ENCODE data around the gene PNPLA3.

The PNPLA3 gene

GRCh38 chr22:43887391-43887790 lies 36.2 kb upstream of the PNPLA3 start:
- Histone ChIP-seq H3K27me3 (ENCODE audit: insufficient read depth, low read length, poor library complexity, severe bottlenecking) (no peaks in the 10 kb centered on the region), H3K9me2 (replicated peaks; ENCODE audit: low read depth, low read length) (no peaks in the 10 kb centered on the region), H3K79me2 (ENCODE audit: insufficient read depth, low read length) (no peaks in the 10 kb centered on the region), H3K36me3 (ENCODE audit: insufficient read depth, low read length) (no peaks in the 10 kb centered on the region), H3K4me2 (ENCODE audit: low read depth, low read length, poor library complexity, severe bottlenecking) (no peak overlapping the region), H3F3A (ENCODE audit: low read depth) (no peaks in the 10 kb centered on the region), H3K4me3 (ENCODE audit: low read length, poor library complexity, severe bottlenecking) (no peak overlapping the region), H2AFZ (ENCODE audit: low read length) (no peak overlapping the region), H4K20me1 (ENCODE audit: insufficient read depth, low read length, poor library complexity, severe bottlenecking) (no peaks in the 10 kb centered on the region), H3K9ac (ENCODE audit: low read depth, low read length, poor library complexity, severe bottlenecking) (no peak overlapping the region), H3K4me1 (ENCODE audit: insufficient read depth, low read length, poor library complexity, severe bottlenecking) (no peaks in the 10 kb centered on the region), H3K9me3 (ENCODE audit: insufficient read depth, low read depth, low read length) (no peaks in the 10 kb centered on the region)
- no peak for TF ChIP-seq EZH2phosphoT487 (IDR thresholded peaks at IDR 0.05; ENCODE audit: borderline replicate concordance)
- no peak for TF ChIP-seq CTCF (conservative IDR thresholded peaks at IDR 0.05; ENCODE audit: low read length)

DNA sequence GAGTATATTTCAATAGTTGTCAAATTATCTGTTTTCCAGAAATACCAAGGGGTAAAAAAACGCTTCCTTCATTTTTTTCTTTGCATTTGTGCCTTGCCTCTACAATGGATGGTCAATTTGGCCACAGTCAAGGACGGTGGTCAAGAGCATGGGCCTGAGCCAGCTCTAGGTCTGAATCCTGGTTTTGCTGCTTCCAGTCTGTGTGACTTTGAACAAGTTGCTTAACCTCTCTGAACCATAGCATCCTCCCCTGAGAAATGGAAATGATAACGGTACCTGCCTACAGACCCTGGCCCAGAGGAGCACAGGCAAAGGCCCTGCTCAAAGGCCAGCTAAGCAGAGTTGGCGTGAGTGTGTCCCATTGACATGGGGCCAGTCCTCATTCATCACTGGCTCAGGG lies 34.9 kb upstream of the PNPLA3 start:
- no peaks in the 10 kb centered on the region for H3F3A ChIP-seq (ENCODE audit: low read depth)
- no peaks in the 10 kb centered on the region for H4K20me1 ChIP-seq (ENCODE audit: insufficient read depth, low read length, poor library complexity, severe bottlenecking)
- no peak overlapping the region for H3K4me3 ChIP-seq (ENCODE audit: low read length, poor library complexity, severe bottlenecking)
- H3K4me1 ChIP-seq (ENCODE audit: insufficient read depth, low read length, poor library complexity, severe bottlenecking): no peaks in the 10 kb centered on the region
- H3K9me3 ChIP-seq (ENCODE audit: insufficient read depth, low read depth, low read length): no peaks in the 10 kb centered on the region
- no peak overlapping the region for H2AFZ ChIP-seq (ENCODE audit: low read length)
- no peaks in the 10 kb centered on the region for H3K9me2 ChIP-seq (replicated peaks; ENCODE audit: low read depth, low read length)
- no peak overlapping the region for H3K4me2 ChIP-seq (ENCODE audit: low read depth, low read length, poor library complexity, severe bottlenecking)
- no peaks in the 10 kb centered on the region for H3K27me3 ChIP-seq (ENCODE audit: insufficient read depth, low read length, poor library complexity, severe bottlenecking)
- no peak overlapping the region for H3K9ac ChIP-seq (ENCODE audit: low read depth, low read length, poor library complexity, severe bottlenecking)
- H3K79me2 ChIP-seq (ENCODE audit: insufficient read depth, low read length): no peaks in the 10 kb centered on the region
- no peaks in the 10 kb centered on the region for H3K36me3 ChIP-seq (ENCODE audit: insufficient read depth, low read length)
- TF ChIP-seq CTCF (conservative IDR thresholded peaks at IDR 0.05; ENCODE audit: low read length) (no peak), EZH2phosphoT487 (IDR thresholded peaks at IDR 0.05; ENCODE audit: borderline replicate concordance) (no peak)

GRCh38 chr22:43889201-43889859 lies 34.3 kb upstream of the PNPLA3 start:
- H3K4me2 ChIP-seq (ENCODE audit: low read depth, low read length, poor library complexity, severe bottlenecking): no peak overlapping the region
- H3K4me1 ChIP-seq (ENCODE audit: insufficient read depth, low read length, poor library complexity, severe bottlenecking): no peaks in the 10 kb centered on the region
- no peak overlapping the region for H2AFZ ChIP-seq (ENCODE audit: low read length)
- no peaks in the 10 kb centered on the region for H3K79me2 ChIP-seq (ENCODE audit: insufficient read depth, low read length)
- no peaks in the 10 kb centered on the region for H3K27me3 ChIP-seq (ENCODE audit: insufficient read depth, low read length, poor library complexity, severe bottlenecking)
- H3K4me3 ChIP-seq (ENCODE audit: low read length, poor library complexity, severe bottlenecking): no peak overlapping the region
- TF ChIP-seq CTCF (conservative IDR thresholded peaks at IDR 0.05; ENCODE audit: low read length): no peak
- TF ChIP-seq EZH2phosphoT487 (IDR thresholded peaks at IDR 0.05; ENCODE audit: borderline replicate concordance): no peak
- no peaks in the 10 kb centered on the region for H4K20me1 ChIP-seq (ENCODE audit: insufficient read depth, low read length, poor library complexity, severe bottlenecking)
- H3K9me2 ChIP-seq (replicated peaks; ENCODE audit: low read depth, low read length): no peaks in the 10 kb centered on the region
- H3K36me3 ChIP-seq (ENCODE audit: insufficient read depth, low read length): no peaks in the 10 kb centered on the region
- H3F3A ChIP-seq (ENCODE audit: low read depth): no peaks in the 10 kb centered on the region
- no peak overlapping the region for H3K9ac ChIP-seq (ENCODE audit: low read depth, low read length, poor library complexity, severe bottlenecking)
- no peaks in the 10 kb centered on the region for H3K9me3 ChIP-seq (ENCODE audit: insufficient read depth, low read depth, low read length)

Data from Loucy (cell line).